Mesothelial cell of epicardium (in vitro differentiated cells): ENCODE results near the gene DRGX. TPM values are rescaled to one million over a fixed set of nuclear protein-coding genes. Genes with fewer than 3 reads are reported as not detected.

Source experiments
- DNase-seq, 2 experiments: peaks; one replicate each; pipeline ENCODE4 v3.0.0; 2021; ENCODE audit warnings: low spot score in 2 of 2; ENCODE audit not compliant: unreplicated experiment in 2 of 2
- H3K27ac Mint-ChIP-seq: 2 replicates; pipeline ENCODE4 v1.8.0; 2021; ENCODE audit warnings: mixed read lengths
- H3K27me3 Mint-ChIP-seq: 2 replicates; pipeline ENCODE4 v1.8.0; 2021; ENCODE audit warnings: low read depth, mixed read lengths
- H3K36me3 Mint-ChIP-seq: 2 replicates; pipeline ENCODE4 v1.8.0; 2021; ENCODE audit warnings: mixed read lengths
- H3K4me1 Mint-ChIP-seq: 2 replicates; pipeline ENCODE4 v1.8.0; 2021; ENCODE audit warnings: mixed read lengths
- H3K4me3 Mint-ChIP-seq: 2 replicates; pipeline ENCODE4 v1.8.0; 2021; ENCODE audit warnings: mild to moderate bottlenecking, moderate library complexity, mixed read lengths
- H3K9me3 Mint-ChIP-seq: 2 replicates; pipeline ENCODE4 v1.8.0; 2021; ENCODE audit warnings: mixed read lengths
- total RNA-seq: library from RNA; stranded (reverse); gene quantifications from 3 replicates; pipeline ENCODE4 v1.2.1, GENCODE V29; 2021
- TF ChIP-seq, protein P1 (sequence below): fragments of 200-600 bp; sonication (generic); IDR thresholded peaks from one replicate; pipeline ENCODE4 v1.5.0; 2021; ENCODE audit warnings: antibody characterized with exemption; ENCODE audit not compliant: unreplicated experiment

Gene DRGX
- total RNA-seq, 1 donor from 2014 or later: not detected

GRCh38 chr10:49328401-49329145 lies 67.3 kb downstream of the DRGX start:
- H3K27me3 Mint-ChIP-seq: peaks cover 56% of the 10 kb centered on the region
- no peak overlapping the region for H3K4me3 Mint-ChIP-seq
- no peaks in the 10 kb centered on the region for H3K36me3 Mint-ChIP-seq
- no peaks in the 10 kb centered on the region for H3K4me1 Mint-ChIP-seq
- H3K9me3 Mint-ChIP-seq: no peaks in the 10 kb centered on the region
- TF ChIP-seq, protein P1, sequence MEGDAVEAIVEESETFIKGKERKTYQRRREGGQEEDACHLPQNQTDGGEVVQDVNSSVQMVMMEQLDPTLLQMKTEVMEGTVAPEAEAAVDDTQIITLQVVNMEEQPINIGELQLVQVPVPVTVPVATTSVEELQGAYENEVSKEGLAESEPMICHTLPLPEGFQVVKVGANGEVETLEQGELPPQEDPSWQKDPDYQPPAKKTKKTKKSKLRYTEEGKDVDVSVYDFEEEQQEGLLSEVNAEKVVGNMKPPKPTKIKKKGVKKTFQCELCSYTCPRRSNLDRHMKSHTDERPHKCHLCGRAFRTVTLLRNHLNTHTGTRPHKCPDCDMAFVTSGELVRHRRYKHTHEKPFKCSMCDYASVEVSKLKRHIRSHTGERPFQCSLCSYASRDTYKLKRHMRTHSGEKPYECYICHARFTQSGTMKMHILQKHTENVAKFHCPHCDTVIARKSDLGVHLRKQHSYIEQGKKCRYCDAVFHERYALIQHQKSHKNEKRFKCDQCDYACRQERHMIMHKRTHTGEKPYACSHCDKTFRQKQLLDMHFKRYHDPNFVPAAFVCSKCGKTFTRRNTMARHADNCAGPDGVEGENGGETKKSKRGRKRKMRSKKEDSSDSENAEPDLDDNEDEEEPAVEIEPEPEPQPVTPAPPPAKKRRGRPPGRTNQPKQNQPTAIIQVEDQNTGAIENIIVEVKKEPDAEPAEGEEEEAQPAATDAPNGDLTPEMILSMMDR: no peak
- H3K27ac Mint-ChIP-seq: no peak overlapping the region
- DNase-seq: no peak

GRCh38 chr10:49327036-49327813 lies 68.7 kb downstream of the DRGX start:
- Mint-ChIP-seq H3K4me3 (no peak overlapping the region), H3K9me3 (no peaks in the 10 kb centered on the region)

GRCh38 chr10:49325916-49326783 lies 69.7 kb downstream of the DRGX start:
- no peaks in the 10 kb centered on the region for H3K4me1 Mint-ChIP-seq
- no peaks in the 10 kb centered on the region for H3K9me3 Mint-ChIP-seq
- no peaks in the 10 kb centered on the region for H3K36me3 Mint-ChIP-seq
- TF ChIP-seq, protein P1: no peak
- no peak overlapping the region for H3K27ac Mint-ChIP-seq
- DNase-seq: no peak
- H3K4me3 Mint-ChIP-seq: no peak overlapping the region
- peaks cover 60% of the 10 kb centered on the region for H3K27me3 Mint-ChIP-seq

More at GRCh38 chr10:49327036-49327813, 68.7 kb downstream of the DRGX start:
- H3K36me3 Mint-ChIP-seq: no peaks in the 10 kb centered on the region
- peaks cover 59% of the 10 kb centered on the region for H3K27me3 Mint-ChIP-seq
- DNase-seq: no peak
- H3K4me1 Mint-ChIP-seq: no peaks in the 10 kb centered on the region
- no peak overlapping the region for H3K27ac Mint-ChIP-seq
- TF ChIP-seq, protein P1: no peak

DNA sequence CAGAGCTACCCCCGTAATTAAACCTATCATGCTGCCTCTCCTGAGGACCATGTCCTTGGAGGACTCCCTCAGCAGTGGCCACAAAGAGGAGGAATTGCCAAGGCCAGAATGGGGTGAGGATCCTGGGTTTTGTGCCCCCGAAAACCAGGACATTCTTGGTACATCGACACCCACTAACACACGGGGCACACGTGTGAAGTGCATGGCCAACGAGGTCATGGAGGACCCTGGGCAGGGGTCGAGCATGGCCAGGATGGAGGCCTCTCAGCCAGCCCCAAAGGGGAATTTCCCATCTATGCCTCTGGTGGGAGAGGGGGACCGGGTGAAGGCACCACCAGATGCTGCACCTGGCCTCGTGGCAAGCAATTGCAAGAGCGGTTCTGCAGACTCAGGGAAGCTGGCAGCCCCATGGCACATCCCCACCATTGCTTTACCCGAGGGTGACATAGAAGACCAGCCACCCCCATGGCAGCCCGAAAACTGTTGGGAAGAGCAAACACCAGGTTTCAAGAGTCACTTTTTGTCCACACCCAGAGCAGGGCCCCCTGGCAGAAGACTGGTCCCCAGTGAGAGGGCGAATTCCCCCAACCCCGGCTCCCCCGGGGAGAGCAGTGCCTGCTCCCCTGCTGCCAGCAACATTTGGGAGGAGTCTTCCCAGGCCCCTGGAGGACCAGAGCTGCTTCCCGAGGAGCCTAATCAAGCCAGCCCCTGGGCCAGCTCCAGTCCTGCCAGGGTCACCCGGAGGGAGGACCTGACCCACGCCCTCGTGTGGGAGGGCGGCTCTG lies 70.6 kb downstream of the DRGX start:
- Mint-ChIP-seq H3K27me3 (peaks cover 63% of the 10 kb centered on the region), H3K4me1 (no peaks in the 10 kb centered on the region), H3K4me3 (no peak overlapping the region), H3K9me3 (no peaks in the 10 kb centered on the region), H3K36me3 (no peaks in the 10 kb centered on the region), H3K27ac (no peak overlapping the region)
- no peak for DNase-seq
- TF ChIP-seq, protein P1: no peak

DNA sequence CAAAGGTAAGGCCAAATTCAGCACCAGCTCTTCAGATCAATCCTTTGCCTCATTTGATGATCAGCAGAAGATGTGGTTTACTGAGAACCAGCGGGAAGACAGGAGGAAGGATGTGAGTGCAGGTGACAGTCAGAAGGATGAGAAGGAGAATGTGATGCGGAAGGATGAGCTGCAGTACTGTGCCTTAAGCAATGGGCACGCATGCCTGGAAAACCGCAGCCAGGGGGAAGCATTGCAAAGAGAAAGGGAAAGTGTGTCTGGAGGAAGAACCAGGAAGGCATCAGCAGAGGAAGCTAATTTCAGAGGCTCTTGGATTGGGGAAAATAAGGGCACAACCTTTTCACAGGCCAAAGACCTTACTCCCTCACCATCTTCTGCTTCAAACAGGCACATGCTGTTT lies 71.2 kb downstream of the DRGX start:
- no peaks in the 10 kb centered on the region for H3K9me3 Mint-ChIP-seq
- H3K36me3 Mint-ChIP-seq: no peaks in the 10 kb centered on the region
- TF ChIP-seq, protein P1: no peak
- no peak for DNase-seq
- H3K27me3 Mint-ChIP-seq: peaks cover 62% of the 10 kb centered on the region
- no peaks in the 10 kb centered on the region for H3K4me1 Mint-ChIP-seq
- no peak overlapping the region for H3K4me3 Mint-ChIP-seq
- H3K27ac Mint-ChIP-seq: no peak overlapping the region
